GM11168 (cell line): Measurements from ENCODE around the gene CNTN1.
"Not testable (repeated sequence)": the region's sequence is repeated elsewhere in the genome, so short reads cannot be mapped to it uniquely, and the experiment has no call there.

ENCODE experiments used
- in situ Hi-C: fragments of 300-500 bp; cut with MboI; formaldehyde crosslinking; loops from one replicate; pipeline ENCODE4 v1.12.0; 2022; ENCODE audit warnings: low sequenced_read_pairs; ENCODE audit not compliant: unreplicated experiment

The CNTN1 gene

DNA sequence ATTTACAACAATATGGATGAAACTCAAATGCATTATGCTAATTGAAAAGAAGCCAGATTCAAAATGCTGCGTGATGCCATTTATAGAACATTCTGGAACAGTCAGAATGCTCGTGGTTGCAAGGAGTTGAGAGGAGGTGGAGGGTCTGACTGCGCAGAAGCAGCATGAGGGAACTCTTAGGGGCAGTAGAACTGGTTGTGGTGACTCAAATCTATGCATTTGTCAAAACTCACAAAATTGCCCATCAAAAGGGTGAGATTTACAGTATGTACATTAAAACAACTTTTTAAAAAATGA lies 382.2 kb downstream of the CNTN1 start:
- in situ Hi-C loops: no loop called here

DNA sequence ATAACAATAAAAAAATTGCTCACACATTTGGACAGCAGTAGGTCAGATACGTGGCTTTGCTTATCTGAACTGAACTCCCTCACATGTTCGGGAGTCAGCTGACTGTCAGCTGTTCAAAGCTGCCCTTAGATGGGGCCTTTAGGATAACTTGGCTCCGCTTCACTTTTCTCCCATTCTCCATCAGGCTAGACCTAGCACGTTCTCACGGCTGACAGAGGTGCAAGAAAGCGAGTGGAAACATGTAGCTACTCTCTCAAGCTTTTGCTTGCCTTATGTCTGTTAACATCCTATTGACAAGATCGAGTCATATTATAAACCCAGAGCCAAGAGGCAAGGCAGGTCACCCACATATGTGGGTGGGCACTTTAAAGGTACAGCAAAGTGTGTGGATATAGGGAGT lies 383.9 kb downstream of the CNTN1 start:
- in situ Hi-C loops: no loop called here

DNA sequence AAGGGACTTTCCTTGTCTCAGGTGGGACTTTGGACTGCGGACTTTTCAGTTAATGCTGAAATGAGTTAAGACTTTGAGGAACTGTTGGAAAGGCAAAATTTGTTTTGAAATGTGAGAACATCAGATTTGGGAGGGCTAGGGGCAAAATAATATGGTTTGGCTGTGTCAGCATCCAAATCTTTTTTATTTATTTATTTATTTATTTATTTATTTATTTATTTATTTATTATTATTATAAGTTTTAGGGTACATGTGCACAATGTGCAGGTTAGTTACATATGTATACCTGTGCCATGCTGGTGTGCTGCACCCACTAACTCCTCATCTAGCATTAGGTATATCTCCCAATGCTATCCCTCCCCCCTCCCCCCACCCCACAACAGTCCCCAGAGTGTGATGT lies 389.0 kb downstream of the CNTN1 start:
- in situ Hi-C loops: not testable (repeated sequence)

DNA sequence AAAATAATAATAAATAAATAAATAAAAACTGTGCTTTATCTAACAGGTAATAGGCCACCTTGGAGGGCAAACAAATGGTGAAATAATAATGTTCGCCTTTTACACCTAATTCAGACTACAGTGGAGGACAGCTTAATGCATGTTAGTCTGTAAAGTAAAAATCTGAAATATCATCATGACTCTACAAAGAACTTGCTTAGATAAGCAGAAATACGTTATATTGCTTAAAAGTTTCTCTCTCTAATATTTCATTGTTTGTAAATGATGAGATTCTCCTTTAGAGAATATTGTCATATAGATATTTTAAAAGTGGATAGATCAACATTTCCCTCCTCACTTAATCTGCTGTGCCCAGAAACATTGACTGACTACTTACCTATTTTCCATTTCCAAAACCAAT lies 397.2 kb downstream of the CNTN1 start:
- in situ Hi-C loops: no loop called here

DNA sequence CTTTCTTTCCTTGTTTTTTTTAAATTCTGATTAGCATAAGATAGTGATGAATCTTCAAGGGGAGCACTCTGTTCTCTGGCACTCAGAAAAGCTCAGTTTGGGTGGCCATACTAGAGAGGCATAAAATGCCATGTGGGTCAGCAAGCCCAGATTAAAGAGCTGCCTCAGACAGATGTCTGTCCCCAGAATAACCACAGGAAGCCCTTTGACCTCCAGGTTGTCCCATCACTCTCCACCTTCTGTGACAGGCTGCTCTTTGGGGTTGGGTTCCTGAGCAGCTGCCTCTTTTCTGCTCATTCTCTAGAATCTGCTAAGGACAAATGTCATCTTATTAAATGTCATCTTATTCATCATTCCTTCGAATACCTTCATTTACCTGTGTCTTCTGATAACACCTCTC lies 399.9 kb downstream of the CNTN1 start:
- in situ Hi-C loops: no loop called here

DNA sequence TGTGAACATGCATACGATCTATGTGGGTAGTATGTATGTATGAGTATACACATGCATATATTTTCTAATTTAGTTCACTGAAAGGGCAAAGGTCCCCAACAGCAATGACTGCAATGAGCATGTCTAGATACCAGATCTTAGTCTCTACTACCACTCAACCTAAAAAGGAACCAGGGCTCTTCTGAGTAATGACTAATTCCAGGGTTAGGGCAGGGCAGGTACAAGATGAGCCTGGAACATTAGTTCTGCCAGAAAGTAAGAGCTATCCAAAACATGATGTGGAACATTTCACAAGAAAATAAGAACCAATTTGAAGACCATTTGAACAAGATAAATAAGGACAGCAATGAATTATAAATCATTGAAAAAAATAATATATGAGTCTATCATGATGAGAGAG lies 404.6 kb downstream of the CNTN1 start:
- in situ Hi-C loops: no loop called here

DNA sequence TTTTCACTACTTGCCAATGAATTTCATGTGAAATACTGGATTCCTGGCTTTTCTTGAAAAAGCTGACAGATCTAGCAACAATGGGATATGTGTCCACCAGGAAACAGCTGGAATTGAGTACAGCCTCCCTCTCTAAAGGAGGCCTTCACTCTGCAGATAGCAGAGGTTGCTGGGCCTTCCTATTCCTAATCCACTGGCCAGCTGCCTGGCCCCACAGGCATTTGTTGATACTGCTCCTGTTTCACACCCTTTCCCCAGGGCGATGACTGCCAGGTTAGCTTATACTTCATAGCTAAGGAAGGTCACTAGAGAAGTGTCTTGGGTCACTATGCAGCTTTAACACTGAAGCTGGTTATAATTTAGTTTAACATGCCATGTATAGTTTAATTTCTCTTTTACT lies 408.3 kb downstream of the CNTN1 start:
- in situ Hi-C loops: no loop called here

DNA sequence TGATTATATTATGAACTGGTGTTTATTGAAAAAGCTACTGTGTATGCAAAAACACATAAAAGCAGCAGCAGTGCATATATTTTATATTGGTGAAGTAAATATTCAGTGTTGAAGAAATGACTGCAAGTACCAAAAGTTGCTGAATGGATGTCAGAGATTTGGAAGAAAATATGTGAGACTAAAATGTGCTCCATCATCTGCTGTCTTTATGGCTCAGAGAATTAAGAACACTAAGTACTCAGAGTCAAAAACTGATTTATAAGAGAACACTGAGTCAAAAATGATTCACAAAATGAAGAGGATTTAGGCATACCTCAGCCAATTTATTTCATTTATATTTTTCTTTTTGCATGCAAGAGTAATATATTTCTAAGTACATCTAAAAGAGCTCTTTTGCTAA lies 409.6 kb downstream of the CNTN1 start:
- in situ Hi-C loops: no loop called here

DNA sequence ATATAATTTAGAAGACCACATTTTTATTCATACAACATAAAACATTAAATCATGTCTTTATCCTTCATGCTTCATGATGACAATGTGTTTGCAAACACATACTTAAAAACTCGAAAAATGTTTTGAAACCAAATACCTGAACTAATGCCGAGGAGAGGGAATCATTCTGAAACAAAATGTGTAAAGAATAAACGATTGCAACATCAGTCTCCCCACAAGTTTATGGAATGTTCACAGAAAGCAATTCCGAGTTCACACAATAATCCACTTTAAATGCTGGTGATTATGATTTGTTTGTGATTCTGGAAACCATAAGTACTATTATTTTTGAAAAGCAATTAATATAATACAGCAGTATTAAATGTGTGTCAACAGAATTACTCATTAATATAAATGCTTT lies 411.4 kb downstream of the CNTN1 start:
- in situ Hi-C loops: no loop called here

DNA sequence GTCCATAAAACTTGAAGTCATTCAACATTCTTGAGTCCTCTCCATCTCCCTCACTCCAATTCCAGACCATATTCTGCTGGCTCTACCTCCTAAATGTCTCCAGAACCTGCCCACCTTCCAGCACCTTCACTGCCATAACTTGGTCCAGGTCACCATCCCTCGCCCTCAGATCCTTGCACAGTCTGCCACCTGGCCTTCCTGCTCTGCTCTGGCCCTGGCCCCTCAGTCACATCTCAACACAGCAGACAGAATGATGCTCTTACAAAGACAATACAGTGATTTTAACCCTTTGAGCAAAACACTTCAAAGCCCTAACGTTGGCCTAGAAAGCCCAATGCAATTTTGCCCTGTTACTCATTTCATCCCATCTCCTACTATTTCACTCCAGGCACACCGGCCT lies 414.1 kb downstream of the CNTN1 start:
- in situ Hi-C loops: no loop called here

DNA sequence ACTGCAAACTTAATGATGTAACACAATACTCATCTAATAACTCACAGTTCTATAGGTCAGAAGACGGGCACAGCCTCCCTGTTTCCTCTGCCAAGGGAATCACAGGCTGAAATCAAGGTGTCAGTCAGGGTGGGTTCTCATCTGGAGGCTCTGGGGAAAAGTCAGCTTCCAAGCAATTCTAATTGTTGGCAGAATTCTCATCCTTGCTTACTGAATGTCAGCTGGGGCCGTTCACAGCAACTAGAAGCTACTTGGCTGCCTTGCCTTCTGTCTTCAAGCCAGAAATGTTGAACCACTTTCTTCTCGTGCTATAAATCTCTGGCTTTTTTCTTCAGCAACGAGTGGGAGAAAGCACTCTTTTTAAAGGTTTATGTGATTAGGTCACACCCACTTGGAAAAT lies 415.8 kb downstream of the CNTN1 start:
- in situ Hi-C loops: no loop called here

DNA sequence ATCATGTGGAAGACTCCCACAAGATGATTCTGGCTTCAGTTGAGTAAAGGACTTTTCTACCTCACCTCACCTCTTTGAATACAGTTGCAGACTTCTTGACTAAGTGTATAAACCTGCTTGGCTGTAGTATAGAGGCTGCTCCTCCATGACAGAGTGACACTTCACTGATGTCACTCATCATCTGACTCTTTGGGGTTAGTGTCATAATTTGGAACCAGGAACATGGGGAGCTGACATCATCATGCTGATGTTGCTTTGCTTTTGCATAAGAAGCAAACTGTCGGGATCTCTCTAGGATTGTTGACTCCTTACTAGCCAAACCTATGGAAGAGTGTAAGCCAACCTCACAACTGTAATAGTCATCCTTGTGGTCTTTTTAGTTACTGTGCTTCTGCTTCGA lies 420.7 kb downstream of the CNTN1 start:
- in situ Hi-C loops: no loop called here

DNA sequence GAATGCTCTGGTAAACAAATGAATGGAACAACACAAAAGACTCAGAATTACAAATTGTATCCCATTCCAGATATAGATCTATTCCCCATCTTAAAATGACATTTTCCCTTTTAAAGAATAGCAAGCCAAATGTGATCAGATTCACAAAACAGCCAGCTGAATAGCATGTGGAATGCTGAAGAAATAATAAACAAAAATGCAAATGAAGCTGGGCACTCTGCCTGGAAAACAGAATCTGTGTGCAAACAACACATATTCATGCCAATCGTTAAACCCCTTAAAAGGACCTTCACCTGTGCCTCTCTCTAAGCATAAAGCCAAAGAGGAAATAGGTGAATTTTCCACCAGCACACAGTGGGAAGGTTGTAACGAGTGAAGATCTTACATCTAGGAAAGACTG lies 428.0 kb downstream of the CNTN1 start:
- in situ Hi-C loops: no loop called here

DNA sequence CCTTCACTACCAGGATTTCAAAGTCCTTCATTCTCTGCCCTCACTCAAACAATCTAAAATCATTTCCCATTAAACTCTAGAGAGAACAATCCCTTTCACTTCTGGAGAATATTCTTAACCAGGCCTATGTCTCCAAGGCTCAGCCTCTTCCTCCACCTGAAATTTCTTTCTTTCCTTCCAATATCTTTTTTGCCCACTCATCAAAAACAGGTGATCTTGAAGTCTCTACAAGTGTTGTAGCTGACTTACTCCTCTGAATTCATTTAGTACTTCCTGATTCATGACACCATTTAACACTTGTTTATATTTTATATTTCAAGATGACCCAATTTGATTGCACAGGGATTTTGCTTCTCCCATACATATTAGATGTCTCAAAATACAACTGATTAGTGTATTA lies 429.1 kb downstream of the CNTN1 start:
- in situ Hi-C loops: no loop called here
